Caco-2 (cell line): ENCODE results near the gene CWH43. TPM values are rescaled to one million over a fixed set of nuclear protein-coding genes. Genes with fewer than 3 reads are reported as not detected.

Experiments
- BruUV-seq: library from RNA; stranded (reverse); fragments of 400-500 nt; replicated peaks from 2 replicates; lab custom pipeline; 2021; lab: Mats Ljungman, UMichigan
- CTCF ChIA-PET: fragments of 300-600 bp; sonication (Branson Sonifier 250); formaldehyde crosslinking; loops from one replicate; lab custom pipeline; 2022; ENCODE audit warnings: antibody characterized with exemption; lab: Charles Lee
- POLR2A ChIA-PET: fragments of 300-600 bp; sonication (Branson Sonifier 250); formaldehyde crosslinking; loops from one replicate; lab custom pipeline; 2022; ENCODE audit warnings: antibody characterized with exemption; lab: Charles Lee
- DNase-seq, 2 experiments: peaks; one replicate each; pipeline versions ENCODE4 v3.0.0 to v3.0.0-alpha.2; 2020 to 2022
- H3K27me3 ChIP-seq: replicated peaks from 2 replicates; pipeline ENCODE4 v1.6.0; 2011; ENCODE audit warnings: low read length; ENCODE audit not compliant: control insufficient read depth, insufficient read depth
- H3K36me3 ChIP-seq: 2 replicates; pipeline ENCODE4 v1.5.1; 2011; ENCODE audit warnings: low read length; ENCODE audit not compliant: control insufficient read depth, insufficient read depth
- H3K4me1 ChIP-seq: fragments of 250-450 bp; sonication (Bioruptor Pico); 2 replicates; pipeline ENCODE4 v1.5.1; 2020; ENCODE audit warnings: mild to moderate bottlenecking
- H3K4me3 ChIP-seq: 2 replicates; pipeline ENCODE4 v1.5.1; 2011; ENCODE audit warnings: low read depth, mild to moderate bottlenecking, control low read depth, low read length
- H3K9me3 ChIP-seq: fragments of 250-450 bp; sonication (Bioruptor Pico); 2 replicates; pipeline ENCODE4 v1.5.1; 2020; ENCODE audit warnings: mild to moderate bottlenecking, moderate library complexity
- H3K27ac Mint-ChIP-seq: one replicate; pipeline ENCODE4 v1.8.0; 2022; ENCODE audit warnings: mixed read lengths; ENCODE audit not compliant: unreplicated experiment
- H3K27me3 Mint-ChIP-seq: one replicate; pipeline ENCODE4 v1.8.0; 2022; ENCODE audit warnings: mixed read lengths; ENCODE audit not compliant: insufficient read depth, unreplicated experiment
- H3K36me3 Mint-ChIP-seq: one replicate; pipeline ENCODE4 v1.8.0; 2022; ENCODE audit warnings: mild to moderate bottlenecking, mixed read lengths; ENCODE audit not compliant: insufficient read depth, unreplicated experiment
- H3K4me1 Mint-ChIP-seq: one replicate; pipeline ENCODE4 v1.8.0; 2022; ENCODE audit warnings: low read depth, mixed read lengths; ENCODE audit not compliant: unreplicated experiment
- H3K4me3 Mint-ChIP-seq: one replicate; pipeline ENCODE4 v1.8.0; 2022; ENCODE audit warnings: mild to moderate bottlenecking, moderate library complexity, mixed read lengths; ENCODE audit not compliant: unreplicated experiment
- H3K9me3 Mint-ChIP-seq: one replicate; pipeline ENCODE4 v1.8.0; 2022; ENCODE audit warnings: mixed read lengths; ENCODE audit not compliant: unreplicated experiment
- CTCF ChIP-seq, 2 experiments: fragments of 200-600 bp in 1 of 2; IDR thresholded peaks; 1 replicate in 1 of 2; 2 replicates in 1 of 2; pipeline versions ENCODE4 v1.5.1 to v1.8.0; 2011 to 2022; ENCODE audit warnings: antibody characterized with exemption in 1 of 2, control low read depth in 1 of 2, inconsistent platforms in 1 of 2, low read depth in 1 of 2, low read length in 1 of 2, mild to moderate bottlenecking in 1 of 2, moderate library complexity in 1 of 2; ENCODE audit not compliant: insufficient read depth in 1 of 2, severe bottlenecking in 1 of 2, unreplicated experiment in 1 of 2
- intact Hi-C: fragments of 100-400 bp; cut with micrococcal nuclease; formaldehyde crosslinking; loops from one replicate; pipeline ENCODE4 v1.10.0; 2022; ENCODE audit not compliant: unreplicated experiment
- total RNA-seq: library from RNA; stranded (reverse); gene quantifications from 2 replicates; pipeline ENCODE4 v1.2.3, GENCODE V29; 2022

The CWH43 gene
- total RNA-seq, 1 experiment from 2014 or later = not detected

GRCh38 chr4:48991357-48991756 is 5.3 kb downstream of the CWH43 start:
- ChIA-PET POLR2A (no interaction called here), CTCF (no interaction called here)
- H3K4me1 Mint-ChIP-seq = no peaks in the 10 kb centered on the region
- intact Hi-C loops = no loop called here
- H3K27ac Mint-ChIP-seq = no peak overlapping the region
- Histone ChIP-seq H3K4me3 (no peak overlapping the region), H3K9me3 (no peaks in the 10 kb centered on the region), H3K27me3 (no peaks in the 10 kb centered on the region), H3K36me3 (no peaks in the 10 kb centered on the region), H3K4me1 (no peaks in the 10 kb centered on the region)
- H3K27me3 Mint-ChIP-seq = peaks cover 13% of the 10 kb centered on the region
- H3K9me3 Mint-ChIP-seq = no peaks in the 10 kb centered on the region
- no TSS peak for BruUV-seq
- no peak overlapping the region for H3K4me3 Mint-ChIP-seq
- H3K36me3 Mint-ChIP-seq = no peaks in the 10 kb centered on the region
- TF ChIP-seq CTCF (IDR thresholded peaks at IDR 0.05; ENCODE audit: insufficient read depth in 1 of 2, low read depth in 1 of 2, low read length in 1 of 2, severe bottlenecking in 1 of 2, unreplicated experiment in 1 of 2) = no peak
- DNase-seq = no peak

- ChIA-PET CTCF (no interaction called here), POLR2A (no interaction called here)
- Mint-ChIP-seq H3K27me3 (peaks cover 16% of the 10 kb centered on the region), H3K36me3 (no peaks in the 10 kb centered on the region), H3K4me1 (no peaks in the 10 kb centered on the region), H3K27ac (no peak overlapping the region), H3K4me3 (no peak overlapping the region), H3K9me3 (no peaks in the 10 kb centered on the region)
- no TSS peak for BruUV-seq
- Histone ChIP-seq H3K4me3 (no peak overlapping the region), H3K9me3 (no peaks in the 10 kb centered on the region), H3K36me3 (no peaks in the 10 kb centered on the region), H3K27me3 (no peaks in the 10 kb centered on the region), H3K4me1 (no peaks in the 10 kb centered on the region)
- TF ChIP-seq CTCF (IDR thresholded peaks at IDR 0.05; ENCODE audit: insufficient read depth in 1 of 2, low read depth in 1 of 2, low read length in 1 of 2, severe bottlenecking in 1 of 2, unreplicated experiment in 1 of 2) = no peak
- intact Hi-C loops = no loop called here
- DNase-seq = no peak
Observed at GRCh38 chr4:48997962-48998361, 11.9 kb downstream of the CWH43 start.

- no peak for TF ChIP-seq CTCF (IDR thresholded peaks at IDR 0.05; ENCODE audit: insufficient read depth in 1 of 2, low read depth in 1 of 2, low read length in 1 of 2, severe bottlenecking in 1 of 2, unreplicated experiment in 1 of 2)
- no peaks in the 10 kb centered on the region for H3K36me3 ChIP-seq
- H3K9me3 Mint-ChIP-seq = no peaks in the 10 kb centered on the region
- H3K4me3 Mint-ChIP-seq = no peak overlapping the region
- DNase-seq = no peak
- H3K27ac Mint-ChIP-seq = no peak overlapping the region
- H3K4me1 ChIP-seq = no peaks in the 10 kb centered on the region
- ChIA-PET POLR2A (no interaction called here), CTCF (no interaction called here)
- no peaks in the 10 kb centered on the region for H3K36me3 Mint-ChIP-seq
- peaks cover 12% of the 10 kb centered on the region for H3K27me3 Mint-ChIP-seq
- no peaks in the 10 kb centered on the region for H3K4me1 Mint-ChIP-seq
- H3K4me3 ChIP-seq = no peak overlapping the region
- BruUV-seq = no TSS peak
- intact Hi-C loops = no loop called here
- H3K9me3 ChIP-seq = no peaks in the 10 kb centered on the region
- no peaks in the 10 kb centered on the region for H3K27me3 ChIP-seq
Observed at GRCh38 chr4:48998440-48998839, 12.4 kb downstream of the CWH43 start.
